ENCODE results near the gene HSBP1L1. TPM values are rescaled to one million over a fixed set of nuclear protein-coding genes. Genes with fewer than 3 reads are reported as not detected.

HSBP1L1 gene
- total and polyA plus RNA-seq, 2 of the 13 experiments (the other 11 are each of a cell fraction or from before 2014, with no cell fraction given): 22.6 to 45.1 TPM

DNA sequence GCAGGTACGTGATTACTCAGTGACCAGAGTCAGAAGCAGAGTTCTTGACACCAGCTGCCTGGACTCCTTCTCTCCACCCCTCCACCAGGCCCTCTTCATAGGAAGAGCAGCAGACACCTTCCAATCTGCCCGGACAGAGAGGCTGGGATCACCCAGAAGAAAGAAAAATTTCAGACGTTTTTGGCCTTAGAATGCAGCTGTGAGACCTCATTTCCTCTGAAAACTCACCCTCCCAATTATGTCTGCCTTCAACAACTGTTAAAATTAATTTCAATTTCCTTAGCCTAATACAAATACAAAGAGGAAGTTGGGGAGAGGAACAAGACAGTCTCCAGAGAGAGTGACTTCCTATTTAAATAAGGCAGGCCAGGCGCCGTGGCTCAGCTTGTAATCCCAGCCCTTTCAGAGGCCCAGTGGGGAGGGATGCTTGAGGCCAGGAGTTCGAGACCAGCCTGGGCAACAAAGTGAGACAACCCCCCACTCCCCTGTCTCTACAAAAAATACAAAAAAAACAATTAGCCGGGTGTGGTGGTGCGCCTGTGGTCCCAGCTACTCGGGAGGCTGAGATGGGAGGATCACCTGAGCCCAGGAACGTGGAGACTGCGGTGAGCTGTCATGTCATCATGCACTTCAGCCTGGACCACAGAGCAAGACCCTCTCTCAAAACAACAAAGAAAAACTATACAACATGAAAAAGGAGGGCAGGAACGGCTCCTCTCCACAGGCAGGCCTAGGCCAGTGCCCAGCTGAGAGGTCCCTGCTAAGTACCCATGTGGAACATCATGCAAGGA lies 14.6 kb upstream of the HSBP1L1 start (continued):
- TF ChIP-seq, protein P1, sequence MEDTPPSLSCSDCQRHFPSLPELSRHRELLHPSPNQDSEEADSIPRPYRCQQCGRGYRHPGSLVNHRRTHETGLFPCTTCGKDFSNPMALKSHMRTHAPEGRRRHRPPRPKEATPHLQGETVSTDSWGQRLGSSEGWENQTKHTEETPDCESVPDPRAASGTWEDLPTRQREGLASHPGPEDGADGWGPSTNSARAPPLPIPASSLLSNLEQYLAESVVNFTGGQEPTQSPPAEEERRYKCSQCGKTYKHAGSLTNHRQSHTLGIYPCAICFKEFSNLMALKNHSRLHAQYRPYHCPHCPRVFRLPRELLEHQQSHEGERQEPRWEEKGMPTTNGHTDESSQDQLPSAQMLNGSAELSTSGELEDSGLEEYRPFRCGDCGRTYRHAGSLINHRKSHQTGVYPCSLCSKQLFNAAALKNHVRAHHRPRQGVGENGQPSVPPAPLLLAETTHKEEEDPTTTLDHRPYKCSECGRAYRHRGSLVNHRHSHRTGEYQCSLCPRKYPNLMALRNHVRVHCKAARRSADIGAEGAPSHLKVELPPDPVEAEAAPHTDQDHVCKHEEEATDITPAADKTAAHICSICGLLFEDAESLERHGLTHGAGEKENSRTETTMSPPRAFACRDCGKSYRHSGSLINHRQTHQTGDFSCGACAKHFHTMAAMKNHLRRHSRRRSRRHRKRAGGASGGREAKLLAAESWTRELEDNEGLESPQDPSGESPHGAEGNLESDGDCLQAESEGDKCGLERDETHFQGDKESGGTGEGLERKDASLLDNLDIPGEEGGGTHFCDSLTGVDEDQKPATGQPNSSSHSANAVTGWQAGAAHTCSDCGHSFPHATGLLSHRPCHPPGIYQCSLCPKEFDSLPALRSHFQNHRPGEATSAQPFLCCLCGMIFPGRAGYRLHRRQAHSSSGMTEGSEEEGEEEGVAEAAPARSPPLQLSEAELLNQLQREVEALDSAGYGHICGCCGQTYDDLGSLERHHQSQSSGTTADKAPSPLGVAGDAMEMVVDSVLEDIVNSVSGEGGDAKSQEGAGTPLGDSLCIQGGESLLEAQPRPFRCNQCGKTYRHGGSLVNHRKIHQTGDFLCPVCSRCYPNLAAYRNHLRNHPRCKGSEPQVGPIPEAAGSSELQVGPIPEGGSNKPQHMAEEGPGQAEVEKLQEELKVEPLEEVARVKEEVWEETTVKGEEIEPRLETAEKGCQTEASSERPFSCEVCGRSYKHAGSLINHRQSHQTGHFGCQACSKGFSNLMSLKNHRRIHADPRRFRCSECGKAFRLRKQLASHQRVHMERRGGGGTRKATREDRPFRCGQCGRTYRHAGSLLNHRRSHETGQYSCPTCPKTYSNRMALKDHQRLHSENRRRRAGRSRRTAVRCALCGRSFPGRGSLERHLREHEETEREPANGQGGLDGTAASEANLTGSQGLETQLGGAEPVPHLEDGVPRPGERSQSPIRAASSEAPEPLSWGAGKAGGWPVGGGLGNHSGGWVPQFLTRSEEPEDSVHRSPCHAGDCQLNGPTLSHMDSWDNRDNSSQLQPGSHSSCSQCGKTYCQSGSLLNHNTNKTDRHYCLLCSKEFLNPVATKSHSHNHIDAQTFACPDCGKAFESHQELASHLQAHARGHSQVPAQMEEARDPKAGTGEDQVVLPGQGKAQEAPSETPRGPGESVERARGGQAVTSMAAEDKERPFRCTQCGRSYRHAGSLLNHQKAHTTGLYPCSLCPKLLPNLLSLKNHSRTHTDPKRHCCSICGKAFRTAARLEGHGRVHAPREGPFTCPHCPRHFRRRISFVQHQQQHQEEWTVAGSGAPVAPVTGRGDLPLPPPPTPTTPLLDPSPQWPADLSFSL (CRISPR knock-in tag; IDR thresholded peaks at IDR 0.05): no peak
- TF ChIP-seq ZNF619 (CRISPR knock-in tag; IDR thresholded peaks at IDR 0.05) (no peak), ZNF121 (CRISPR knock-in tag; IDR thresholded peaks at IDR 0.05) (peak; percentile 94), POLR2AphosphoS2 (IDR thresholded peaks at IDR 0.05; ENCODE audit: low read depth, low read length) (no peak), ZMYM3 (CRISPR knock-in tag; IDR thresholded peaks at IDR 0.05) (no peak), ZNF432 (CRISPR knock-in tag; IDR thresholded peaks at IDR 0.05; ENCODE audit: borderline replicate concordance) (no peak), KMT2A (CRISPR knock-in tag; IDR thresholded peaks at IDR 0.05) (0 out of 2 replicates have a peak, but pooled peaks have one; percentile 13), TSC22D2 (CRISPR knock-in tag; IDR thresholded peaks at IDR 0.05; ENCODE audit: borderline replicate concordance) (no peak), GABPA (IDR thresholded peaks at IDR 0.05; ENCODE audit: low read depth, low read length) (no peak), GABPA (CRISPR knock-in tag; IDR thresholded peaks at IDR 0.05; ENCODE audit: low read depth) (no peak)
- TF ChIP-seq, protein P2, sequence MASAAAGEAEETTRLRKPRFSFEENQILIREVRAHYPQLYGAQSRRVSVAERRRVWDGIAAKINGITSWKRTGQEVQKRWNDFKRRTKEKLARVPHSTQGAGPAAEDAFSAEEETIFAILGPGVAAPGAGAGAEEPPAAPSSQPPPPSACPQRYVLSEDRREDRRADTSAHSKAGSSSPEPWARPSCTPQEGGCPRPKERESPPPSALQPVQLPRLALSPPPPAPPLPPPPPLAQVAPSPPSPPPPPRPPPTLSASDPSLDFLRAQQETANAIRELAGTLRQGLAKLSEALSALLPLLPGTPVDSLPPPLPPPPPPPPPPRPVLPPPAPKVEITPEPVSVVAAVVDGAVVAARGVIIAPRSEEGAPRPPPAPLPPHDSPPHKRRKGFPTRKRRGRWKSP (CRISPR knock-in tag; IDR thresholded peaks at IDR 0.05): no peak
- TF ChIP-seq, protein P3, sequence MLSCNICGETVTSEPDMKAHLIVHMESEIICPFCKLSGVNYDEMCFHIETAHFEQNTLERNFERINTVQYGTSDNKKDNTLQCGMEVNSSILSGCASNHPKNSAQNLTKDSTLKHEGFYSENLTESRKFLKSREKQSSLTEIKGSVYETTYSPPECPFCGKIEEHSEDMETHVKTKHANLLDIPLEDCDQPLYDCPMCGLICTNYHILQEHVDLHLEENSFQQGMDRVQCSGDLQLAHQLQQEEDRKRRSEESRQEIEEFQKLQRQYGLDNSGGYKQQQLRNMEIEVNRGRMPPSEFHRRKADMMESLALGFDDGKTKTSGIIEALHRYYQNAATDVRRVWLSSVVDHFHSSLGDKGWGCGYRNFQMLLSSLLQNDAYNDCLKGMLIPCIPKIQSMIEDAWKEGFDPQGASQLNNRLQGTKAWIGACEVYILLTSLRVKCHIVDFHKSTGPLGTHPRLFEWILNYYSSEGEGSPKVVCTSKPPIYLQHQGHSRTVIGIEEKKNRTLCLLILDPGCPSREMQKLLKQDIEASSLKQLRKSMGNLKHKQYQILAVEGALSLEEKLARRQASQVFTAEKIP (CRISPR knock-in tag; IDR thresholded peaks at IDR 0.05; ENCODE audit: borderline replicate concordance): no peak
- TF ChIP-seq, protein P4, sequence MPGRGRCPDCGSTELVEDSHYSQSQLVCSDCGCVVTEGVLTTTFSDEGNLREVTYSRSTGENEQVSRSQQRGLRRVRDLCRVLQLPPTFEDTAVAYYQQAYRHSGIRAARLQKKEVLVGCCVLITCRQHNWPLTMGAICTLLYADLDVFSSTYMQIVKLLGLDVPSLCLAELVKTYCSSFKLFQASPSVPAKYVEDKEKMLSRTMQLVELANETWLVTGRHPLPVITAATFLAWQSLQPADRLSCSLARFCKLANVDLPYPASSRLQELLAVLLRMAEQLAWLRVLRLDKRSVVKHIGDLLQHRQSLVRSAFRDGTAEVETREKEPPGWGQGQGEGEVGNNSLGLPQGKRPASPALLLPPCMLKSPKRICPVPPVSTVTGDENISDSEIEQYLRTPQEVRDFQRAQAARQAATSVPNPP (CRISPR knock-in tag; IDR thresholded peaks at IDR 0.05): no peak
- TF ChIP-seq, protein P5, sequence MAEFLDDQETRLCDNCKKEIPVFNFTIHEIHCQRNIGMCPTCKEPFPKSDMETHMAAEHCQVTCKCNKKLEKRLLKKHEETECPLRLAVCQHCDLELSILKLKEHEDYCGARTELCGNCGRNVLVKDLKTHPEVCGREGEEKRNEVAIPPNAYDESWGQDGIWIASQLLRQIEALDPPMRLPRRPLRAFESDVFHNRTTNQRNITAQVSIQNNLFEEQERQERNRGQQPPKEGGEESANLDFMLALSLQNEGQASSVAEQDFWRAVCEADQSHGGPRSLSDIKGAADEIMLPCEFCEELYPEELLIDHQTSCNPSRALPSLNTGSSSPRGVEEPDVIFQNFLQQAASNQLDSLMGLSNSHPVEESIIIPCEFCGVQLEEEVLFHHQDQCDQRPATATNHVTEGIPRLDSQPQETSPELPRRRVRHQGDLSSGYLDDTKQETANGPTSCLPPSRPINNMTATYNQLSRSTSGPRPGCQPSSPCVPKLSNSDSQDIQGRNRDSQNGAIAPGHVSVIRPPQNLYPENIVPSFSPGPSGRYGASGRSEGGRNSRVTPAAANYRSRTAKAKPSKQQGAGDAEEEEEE (CRISPR knock-in tag; IDR thresholded peaks at IDR 0.05; ENCODE audit: borderline replicate concordance): no peak

Data from HepG2 (cell line).